PC-9 (cell line): ENCODE data around the gene JARID2.

Experiments
- CTCF ChIP-seq: fragments of 200-600 bp; sonication (generic); conservative IDR thresholded peaks from 2 replicates; pipeline ENCODE4 v1.6.1; 2017; ENCODE audit warnings: mixed run types, antibody characterized with exemption, mild to moderate bottlenecking, moderate library complexity
- EZH2 ChIP-seq: fragments of 200-600 bp; sonication (generic); IDR thresholded peaks from 2 replicates; pipeline ENCODE4 v1.8.0; 2017; ENCODE audit warnings: antibody characterized with exemption, low read depth

GRCh38 chr6:15561447-15562199 is 315.8 kb downstream of the JARID2 start:
- TF ChIP-seq CTCF (no peak), EZH2 (no peak)
